Measurements from ENCODE around the gene FBXO7.

The FBXO7 gene

GRCh38 chr22:32489377-32489776 is 14.8 kb downstream of the FBXO7 start:
- DNase-seq (ENCODE audit: low read depth in 2 of 2), result no peak

DNA sequence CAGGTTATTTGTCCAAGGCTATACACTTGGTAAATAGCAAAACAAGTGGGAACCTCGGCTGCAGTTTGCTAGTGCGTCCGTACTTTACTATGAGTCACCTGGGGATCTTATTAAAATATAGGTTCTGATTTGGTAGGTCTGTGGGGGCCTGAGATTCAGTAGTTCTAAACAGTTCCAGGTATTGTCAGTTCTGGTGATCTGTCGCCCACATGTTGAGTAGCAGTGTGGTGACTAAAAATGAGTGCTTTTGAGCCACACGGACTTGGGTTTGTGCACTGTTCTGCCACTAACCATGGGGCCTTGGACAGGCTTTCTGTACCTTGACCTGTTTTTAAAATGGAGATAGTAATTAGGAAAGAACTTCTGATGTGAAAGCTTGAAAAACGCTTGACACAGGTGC is 15.7 kb downstream of the FBXO7 start:
- DNase-seq (ENCODE audit: low read depth in 2 of 2), result no peak

DNA sequence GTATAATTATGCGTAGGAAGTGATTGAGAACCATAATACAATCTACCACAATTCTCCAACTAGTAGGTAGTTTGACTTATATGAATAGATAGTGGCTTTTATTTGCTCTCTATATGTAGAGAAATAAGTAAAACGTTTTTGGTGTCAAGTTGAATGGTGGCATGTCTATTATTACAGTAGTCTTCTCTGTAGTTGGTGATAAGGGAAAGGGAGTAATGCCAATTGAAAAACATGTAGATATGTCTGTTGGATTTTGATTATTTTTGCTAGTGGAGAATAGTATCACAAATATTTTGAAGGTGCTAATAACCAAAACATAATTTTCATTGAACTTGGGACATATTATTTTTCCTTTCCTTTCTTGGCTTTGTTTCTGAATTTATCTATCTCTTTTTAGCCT is 17.5 kb downstream of the FBXO7 start:
- DNase-seq (ENCODE audit: low read depth in 2 of 2), result no peak

- DNase-seq (ENCODE audit: low read depth in 2 of 2), result no peak
Observed at GRCh38 chr22:32493551-32493950, 18.9 kb downstream of the FBXO7 start.

- no peak for DNase-seq (ENCODE audit: low read depth in 2 of 2)
Observed at GRCh38 chr22:32494971-32495370, 20.4 kb downstream of the FBXO7 start.

DNA sequence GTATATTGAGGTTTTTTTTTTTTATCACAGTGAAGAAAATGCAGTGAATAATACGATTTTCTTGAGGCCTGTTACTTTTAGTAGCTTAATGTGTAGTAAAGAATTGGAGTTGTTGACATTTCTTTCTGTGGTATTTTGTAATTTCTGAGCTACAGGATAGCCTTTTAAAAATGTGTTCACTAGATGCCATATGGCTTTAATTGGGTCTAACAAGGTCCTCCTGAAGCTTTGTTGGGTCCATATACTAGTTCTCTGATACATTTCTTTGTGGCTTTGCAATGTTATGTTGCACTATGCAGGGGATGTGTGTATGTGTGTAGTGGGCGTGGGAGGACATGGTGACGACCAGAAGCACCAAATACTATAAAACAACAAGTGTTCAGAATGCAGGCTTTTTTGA is 25.1 kb downstream of the FBXO7 start:
- no peak for DNase-seq (ENCODE audit: low read depth in 2 of 2)

DNA sequence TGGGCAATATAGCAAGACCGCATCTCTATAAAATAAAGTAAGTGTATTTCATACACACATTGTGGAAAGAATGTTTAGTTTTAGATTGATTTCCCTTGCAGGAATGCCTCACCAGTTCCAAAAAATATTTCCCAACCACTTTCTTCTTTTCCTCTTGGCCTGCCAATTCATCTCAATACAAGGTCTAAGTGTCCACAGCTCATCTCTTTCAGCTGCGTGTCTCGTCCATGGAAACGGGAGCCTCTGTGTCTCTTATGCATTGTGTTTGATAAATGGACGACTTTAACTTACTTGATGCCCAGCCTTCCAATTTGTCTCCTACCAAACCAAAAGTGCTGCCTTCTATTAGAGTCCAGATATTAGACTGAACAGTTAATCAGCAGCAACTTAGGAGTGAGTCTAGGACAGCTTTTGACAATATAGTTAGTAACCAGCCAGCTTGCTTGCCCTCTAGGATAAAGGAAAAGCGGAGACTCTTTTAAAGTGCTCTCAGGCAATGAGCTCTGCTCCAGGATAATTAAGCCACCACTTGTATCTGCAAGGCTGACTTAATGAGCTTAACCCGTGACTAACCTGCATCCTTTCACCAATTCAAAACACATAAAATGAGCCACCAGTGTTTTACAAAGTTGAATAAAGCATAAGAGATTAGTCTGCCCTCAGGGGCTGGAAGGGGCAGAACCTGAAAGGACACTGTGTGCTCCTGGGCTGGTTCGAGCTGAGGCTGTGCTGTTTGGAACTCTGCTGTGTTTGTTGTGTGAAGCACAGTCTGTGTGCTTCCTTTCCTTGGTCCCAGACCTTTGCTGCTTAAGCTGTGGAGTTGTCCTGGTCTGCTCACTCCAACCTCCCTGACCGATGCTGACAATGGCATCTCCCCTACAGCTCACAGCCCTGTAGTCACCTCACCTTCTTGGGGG is 27.5 kb downstream of the FBXO7 start:
- no peak for DNase-seq (ENCODE audit: low read depth in 2 of 2)

DNA sequence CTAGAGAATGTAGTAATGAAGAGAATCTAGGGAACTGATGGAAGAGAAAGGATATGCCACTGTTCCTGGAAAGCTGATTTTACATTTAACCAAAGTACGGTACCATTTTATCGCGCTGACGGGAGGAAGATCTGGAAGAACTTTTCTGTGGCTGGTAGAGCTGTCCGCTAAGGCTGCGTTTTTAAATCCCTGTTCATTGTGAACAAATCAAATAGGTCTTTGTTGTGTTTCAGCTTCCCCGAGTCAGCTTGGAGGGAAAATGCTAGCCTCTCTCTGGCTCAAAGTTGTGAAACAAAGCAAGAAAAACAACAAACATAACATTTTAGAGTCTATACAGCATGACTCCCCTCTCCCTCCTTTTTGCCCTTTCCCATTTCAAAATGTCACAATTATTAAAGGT is 34.4 kb downstream of the FBXO7 start:
- DNase-seq (ENCODE audit: low read depth in 2 of 2), result no peak

DNA sequence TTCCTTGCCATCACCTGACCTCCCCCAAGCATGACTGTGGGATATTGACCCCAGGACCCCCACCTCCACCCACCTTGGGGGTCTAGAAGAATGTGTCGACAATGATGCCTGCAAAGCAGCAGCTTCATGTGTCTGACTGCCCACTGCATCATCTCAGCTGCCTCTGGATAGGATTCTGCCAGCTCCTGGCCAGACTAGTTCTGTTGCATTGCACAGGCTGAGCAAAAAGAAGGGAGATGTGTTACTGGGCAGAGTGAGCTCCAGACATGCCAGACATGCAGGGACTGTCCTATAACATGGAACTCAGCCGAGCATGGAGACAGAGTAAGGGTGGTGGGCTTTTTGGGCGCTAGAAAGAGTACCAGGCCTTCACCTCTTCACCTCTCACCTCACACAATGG is 36.7 kb downstream of the FBXO7 start:
- no peak for DNase-seq (ENCODE audit: low read depth in 2 of 2)

DNA sequence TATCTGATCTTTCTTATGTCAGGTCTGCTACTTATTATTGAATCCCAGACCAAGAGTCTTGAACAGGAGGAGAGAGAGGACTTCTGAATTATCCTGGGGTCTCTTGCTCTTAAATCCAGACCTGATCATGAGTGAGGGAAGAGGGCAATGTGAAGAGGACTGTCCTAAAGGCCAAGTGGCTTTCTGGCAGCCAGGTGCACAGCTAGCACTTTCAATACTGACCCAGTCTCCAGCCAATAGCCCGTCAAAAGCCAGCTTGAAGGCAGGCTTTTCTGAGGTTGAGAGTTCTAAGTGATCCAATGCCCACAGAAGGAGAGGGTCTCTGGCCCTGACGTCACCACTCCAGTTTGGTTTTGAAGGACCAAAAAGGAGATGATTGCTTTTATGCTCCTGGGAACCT is 37.2 kb downstream of the FBXO7 start:
- no peak for DNase-seq (ENCODE audit: low read depth in 2 of 2)

DNA sequence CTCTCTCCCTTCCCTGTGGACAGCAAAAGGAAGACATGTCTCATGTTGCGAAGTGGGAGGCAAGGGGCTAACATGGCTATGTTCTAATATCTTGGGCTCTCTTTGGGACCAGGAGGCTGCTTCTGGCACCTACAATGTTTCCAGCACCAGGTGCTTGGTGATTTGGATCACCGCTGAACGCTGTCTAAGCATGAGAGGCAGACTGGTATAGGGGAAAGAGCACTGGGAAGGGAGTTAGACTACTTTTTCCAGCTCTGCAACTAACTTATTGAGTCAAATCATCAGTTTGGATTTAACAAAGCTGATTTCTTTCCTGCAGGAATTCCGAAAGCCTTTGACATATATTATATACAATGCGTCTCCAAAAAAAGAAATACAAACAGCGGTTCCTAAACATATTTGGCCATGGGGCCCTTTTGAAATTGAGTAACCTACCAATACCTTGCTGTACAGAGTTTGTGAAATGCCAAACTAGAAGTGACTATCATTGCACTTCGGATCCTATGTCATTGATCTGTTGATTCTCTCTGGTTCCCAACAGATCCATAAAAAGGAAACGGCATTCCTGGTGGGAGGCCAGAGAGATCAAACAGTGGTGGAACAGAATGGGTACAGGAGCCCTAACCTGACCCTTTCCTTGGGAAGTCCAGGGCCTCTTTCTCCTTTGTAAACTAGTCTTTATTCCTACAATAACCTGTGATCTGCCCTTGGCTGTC is 37.8 kb downstream of the FBXO7 start:
- DNase-seq (ENCODE audit: low read depth in 2 of 2), result no peak

DNA sequence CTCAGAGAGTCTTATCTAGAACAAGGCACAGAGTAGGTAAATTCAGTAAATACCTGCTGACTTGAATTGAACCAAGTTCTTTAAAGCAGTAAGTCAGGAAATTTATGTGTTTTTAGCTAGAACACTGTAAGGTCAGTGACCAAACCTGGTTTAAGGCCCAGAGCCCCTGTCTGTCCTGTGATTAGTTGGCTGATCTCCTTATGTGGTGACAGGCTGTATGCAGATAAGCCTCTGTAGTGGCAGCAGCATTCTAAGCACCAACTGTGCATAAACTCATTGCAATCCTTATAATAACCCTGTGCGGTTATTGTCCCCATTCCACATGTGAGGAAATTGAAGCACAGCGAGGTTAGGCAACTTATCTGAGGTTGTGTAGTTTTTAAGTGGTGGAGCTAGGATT is 40.5 kb downstream of the FBXO7 start:
- no peak for DNase-seq (ENCODE audit: low read depth in 2 of 2)

DNA sequence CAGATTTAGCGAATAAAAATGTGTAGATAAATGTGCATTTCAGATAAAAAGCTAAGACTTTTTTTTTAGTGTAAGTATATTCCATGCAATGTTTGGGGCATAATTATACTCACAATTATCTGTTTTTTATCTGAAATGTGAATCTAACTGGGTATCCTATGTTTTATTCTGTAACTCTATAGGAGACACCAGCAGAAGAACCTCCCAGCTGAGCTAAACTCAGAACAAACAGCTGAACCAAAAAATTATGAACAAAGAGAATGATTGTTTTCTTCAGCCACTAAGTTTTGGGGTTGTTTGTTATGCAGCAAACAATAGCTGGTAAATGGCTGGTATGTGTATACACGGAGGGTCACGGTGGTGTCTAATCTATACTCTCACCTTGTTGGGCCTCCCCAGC is 42.9 kb downstream of the FBXO7 start:
- no peak for DNase-seq (ENCODE audit: low read depth in 2 of 2)

DNA sequence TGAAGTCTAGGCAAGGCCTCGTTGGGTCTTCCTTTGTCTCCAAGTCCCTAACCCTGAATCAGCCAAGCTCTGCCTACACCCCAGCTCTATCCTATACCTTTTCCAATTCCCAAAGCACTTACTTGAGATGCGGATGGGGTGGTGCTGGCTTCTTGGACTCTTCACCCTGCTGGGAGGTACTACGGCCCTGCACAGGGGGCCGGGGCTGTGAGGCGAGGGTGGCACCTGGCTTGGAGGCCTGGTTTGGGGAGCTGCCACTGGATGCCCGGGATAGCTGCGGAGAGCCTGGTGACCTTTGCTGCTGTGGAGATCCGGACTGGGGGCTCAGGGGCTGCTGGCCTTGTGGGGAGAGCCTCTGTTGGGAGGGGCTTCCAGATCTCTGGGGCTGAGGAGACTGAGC is 43.3 kb downstream of the FBXO7 start:
- no peak for DNase-seq (ENCODE audit: low read depth in 2 of 2)

GRCh38 chr22:32518381-32518780 is 43.8 kb downstream of the FBXO7 start:
- DNase-seq (ENCODE audit: low read depth in 2 of 2), result no peak

DNA sequence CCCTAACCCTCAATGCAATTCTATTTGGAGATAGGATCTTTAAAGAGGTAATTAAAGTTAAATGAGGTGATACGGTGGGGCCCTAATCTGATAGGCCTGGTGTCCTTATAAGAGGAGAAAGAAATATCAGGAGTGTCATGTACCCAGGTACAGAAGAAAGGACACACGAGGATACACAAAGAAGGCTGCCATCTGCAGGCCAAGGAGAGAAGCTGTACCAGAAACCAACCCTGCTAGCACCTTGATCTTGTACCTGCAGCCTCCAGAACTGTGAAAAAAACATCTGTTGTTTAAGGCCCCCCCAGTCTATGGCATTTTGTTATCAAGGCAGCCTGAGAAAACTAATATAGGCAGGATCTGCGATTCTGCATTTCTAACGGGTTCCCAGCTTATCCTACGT is 44.2 kb downstream of the FBXO7 start:
- DNase-seq (ENCODE audit: low read depth in 2 of 2), result no peak

- no peak for DNase-seq (ENCODE audit: low read depth in 2 of 2)
Observed at GRCh38 chr22:32520612-32521011, 46.0 kb downstream of the FBXO7 start.

DNA sequence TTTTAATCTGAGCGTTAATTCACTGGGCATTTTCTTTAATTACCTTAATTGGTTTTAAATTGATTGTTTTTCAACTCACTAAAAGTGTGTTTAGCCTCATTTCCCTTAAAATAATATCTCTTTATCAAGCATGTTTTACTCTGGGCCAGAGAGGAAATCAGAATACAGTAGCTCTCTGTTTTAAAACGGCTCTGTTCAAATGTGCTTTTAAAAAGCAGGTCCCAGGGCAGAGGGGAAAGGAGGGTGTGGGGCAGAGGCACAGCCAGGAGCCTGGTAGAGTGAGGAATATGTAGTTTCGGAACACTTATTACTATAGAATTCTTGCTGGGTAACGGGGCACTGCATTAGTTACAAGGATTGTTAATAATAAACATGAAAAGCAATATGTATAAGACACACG is 47.6 kb downstream of the FBXO7 start:
- no peak for DNase-seq (ENCODE audit: low read depth in 2 of 2)

GRCh38 chr22:32527756-32528155 is 53.1 kb downstream of the FBXO7 start:
- no peak for DNase-seq (ENCODE audit: low read depth in 2 of 2)

GRCh38 chr22:32528316-32528715 is 53.7 kb downstream of the FBXO7 start:
- no peak for DNase-seq (ENCODE audit: low read depth in 2 of 2)

DNA sequence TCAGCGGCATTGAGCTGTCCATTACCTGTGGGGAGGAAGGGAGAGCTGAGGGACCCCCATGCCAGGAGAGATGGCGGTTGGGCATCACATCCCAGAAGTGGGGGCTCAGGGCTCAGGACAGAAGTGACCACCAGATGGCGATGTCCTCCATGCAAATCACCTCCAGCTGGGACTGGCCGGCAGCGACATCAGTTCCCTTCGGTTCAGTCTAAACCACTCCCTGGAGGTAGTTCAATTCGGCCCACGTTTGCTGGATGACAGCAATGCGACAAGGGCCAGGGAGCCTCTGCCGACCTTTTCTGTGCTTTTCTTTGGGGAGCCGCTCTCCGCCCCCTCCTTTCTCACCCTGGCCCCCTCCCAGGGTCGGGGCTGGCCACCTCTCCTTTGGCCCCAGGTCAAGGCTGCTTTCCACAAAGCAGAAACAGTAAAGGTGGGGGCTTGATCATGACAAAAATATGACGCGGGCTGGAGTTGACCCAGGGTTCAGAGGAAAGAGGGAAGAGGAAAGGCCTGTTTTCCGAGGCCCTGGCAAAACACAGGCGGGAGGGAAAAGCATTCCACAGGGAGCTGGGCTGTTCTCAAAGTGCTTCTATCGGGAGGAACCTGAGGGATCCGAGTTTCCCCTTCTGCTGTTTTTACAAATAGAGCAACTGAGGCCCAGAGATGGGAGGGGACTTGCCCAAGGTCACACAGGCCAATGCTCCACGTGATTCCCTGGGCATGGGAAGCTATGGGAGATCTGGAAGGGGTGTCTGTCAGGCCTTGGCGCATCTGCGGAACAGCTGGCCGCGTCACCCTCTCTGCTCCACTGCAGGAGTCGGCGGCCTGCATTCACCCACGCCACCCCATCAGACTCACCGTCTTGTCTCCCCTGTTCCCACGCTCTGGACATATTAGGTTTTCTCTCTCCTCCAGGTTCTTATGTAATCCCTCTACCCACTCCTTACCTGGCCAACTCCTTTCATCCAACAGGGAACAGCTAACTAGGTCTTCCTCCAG is 54.7 kb downstream of the FBXO7 start:
- DNase-seq (ENCODE audit: low read depth in 2 of 2), result peak; percentile 51 to 56

DNA sequence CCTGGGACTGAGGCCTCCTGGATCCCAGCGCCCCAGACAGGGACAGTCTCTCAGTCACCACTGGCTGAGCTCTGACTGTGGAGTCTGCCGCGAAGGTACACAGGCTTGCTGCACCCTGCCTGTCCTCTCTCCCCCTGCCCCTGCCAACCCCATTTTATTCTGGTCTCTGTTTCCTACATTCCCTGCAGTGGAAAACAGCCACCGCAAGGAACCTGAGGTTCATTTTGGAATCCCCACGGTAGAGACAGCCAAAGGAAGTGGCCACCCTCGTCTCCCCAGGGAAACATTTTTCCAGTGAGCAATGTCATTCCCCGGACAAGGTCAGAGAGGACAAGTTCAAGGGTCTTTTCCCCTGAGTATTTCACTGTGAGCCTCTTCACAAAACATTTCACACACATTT is 56.6 kb downstream of the FBXO7 start:
- DNase-seq (ENCODE audit: low read depth in 2 of 2), result no peak
